Mesendoderm (in vitro differentiated cells): Measurements from ENCODE around the gene SNRNP40.
"Not testable (repeated sequence)": the region's sequence is repeated elsewhere in the genome, so short reads cannot be mapped to it uniquely, and the experiment has no call there.

ENCODE experiments used
- DNase-seq: peaks from one replicate; pipeline ENCODE4 v3.0.0; 2013
- H2AK5ac ChIP-seq: 2 replicates; pipeline ENCODE4 v1.6.1; 2013; ENCODE audit warnings: low read length, inconsistent platforms
- H2BK120ac ChIP-seq: 2 replicates; pipeline ENCODE4 v1.6.1; 2013; ENCODE audit warnings: low read depth, mild to moderate bottlenecking, low read length, moderate library complexity, mixed read lengths
- H2BK15ac ChIP-seq: replicated peaks from 2 replicates; pipeline ENCODE4 v1.6.1; 2013; ENCODE audit warnings: low read depth, mild to moderate bottlenecking, moderate library complexity
- H2BK5ac ChIP-seq: 2 replicates; pipeline ENCODE4 v1.6.1; 2013; ENCODE audit warnings: low read length, inconsistent platforms
- H3K18ac ChIP-seq: 2 replicates; pipeline ENCODE4 v1.6.1; 2013; ENCODE audit warnings: mild to moderate bottlenecking, low read length, mixed read lengths
- H3K23ac ChIP-seq: one replicate; pipeline ENCODE4 v1.6.1; 2013; ENCODE audit warnings: low read length
- H3K27ac ChIP-seq: 2 replicates; pipeline ENCODE4 v1.5.1; 2013; ENCODE audit warnings: low read depth, mild to moderate bottlenecking, inconsistent platforms, low read length, moderate library complexity
- H3K27me3 ChIP-seq: 2 replicates; pipeline ENCODE4 v1.6.1; 2013; ENCODE audit warnings: low read length, control low read depth, mild to moderate bottlenecking, inconsistent platforms; ENCODE audit not compliant: insufficient read depth, poor library complexity
- H3K36me3 ChIP-seq: 2 replicates; pipeline ENCODE4 v1.6.1; 2013; ENCODE audit warnings: low read length, inconsistent platforms; ENCODE audit not compliant: control insufficient read depth, insufficient read depth
- H3K4ac ChIP-seq: one replicate; pipeline ENCODE4 v1.6.1; 2013; ENCODE audit warnings: low read depth, mild to moderate bottlenecking, low read length, moderate library complexity
- H3K4me1 ChIP-seq: 2 replicates; pipeline ENCODE4 v1.6.1; 2013; ENCODE audit warnings: low read depth, low read length, inconsistent platforms; ENCODE audit not compliant: control insufficient read depth
- H3K4me2 ChIP-seq: 2 replicates; pipeline ENCODE4 v1.6.1; 2013; ENCODE audit warnings: low read length
- H3K4me3 ChIP-seq: 2 replicates; pipeline ENCODE4 v1.5.1; 2013; ENCODE audit warnings: mild to moderate bottlenecking, low read length
- H3K56ac ChIP-seq: one replicate; pipeline ENCODE4 v1.6.1; 2013; ENCODE audit warnings: low read length
- H3K79me1 ChIP-seq: 2 replicates; pipeline ENCODE4 v1.6.1; 2013; ENCODE audit warnings: low read length, inconsistent platforms
- H3K79me2 ChIP-seq: 2 replicates; pipeline ENCODE4 v1.6.1; 2013; ENCODE audit warnings: mild to moderate bottlenecking, low read length; ENCODE audit not compliant: control insufficient read depth, insufficient read depth
- H3K9ac ChIP-seq: 2 replicates; pipeline ENCODE4 v1.6.1; 2013; ENCODE audit warnings: low read length, inconsistent platforms
- H4K5ac ChIP-seq: one replicate; pipeline ENCODE4 v1.6.1; 2013; ENCODE audit warnings: low read length
- H4K8ac ChIP-seq: one replicate; pipeline ENCODE4 v1.6.1; 2013; ENCODE audit warnings: low read depth, mild to moderate bottlenecking, control low read depth, low read length, moderate library complexity
- WGBS: extraction: QIAGEN DNeasy Blood & Tissue Kit; methylation state at CpG from one replicate; pipeline ENCODE4 v1.1.7; 2013; ENCODE audit warnings: low lambda C conversion rate, missing lambda C conversion rate; ENCODE audit not compliant: insufficient coverage; ENCODE audit errors: extremely low coverage; 5-methylcytosine and 5-hydroxymethylcytosine counted together

Gene SNRNP40

DNA sequence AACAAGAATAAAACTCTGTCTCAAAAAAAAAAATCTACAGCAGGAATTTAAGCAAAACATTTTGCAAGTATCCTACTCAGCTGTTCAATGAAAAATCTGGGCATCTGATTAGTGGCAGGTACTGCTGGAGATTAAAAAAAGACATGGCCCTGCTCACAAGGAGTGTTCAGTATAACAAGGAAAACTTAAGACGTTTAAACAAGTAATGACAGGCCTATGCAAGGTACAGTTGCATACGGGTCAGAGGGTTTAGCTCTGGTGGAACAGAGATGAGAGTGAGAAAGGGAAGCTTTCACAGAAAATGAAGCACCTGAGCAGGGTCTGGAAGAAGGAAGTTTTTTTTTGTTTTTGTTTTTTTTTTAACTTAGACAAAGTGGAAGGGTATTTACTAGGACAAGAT, 23.0 kb downstream of the SNRNP40 start:
- no peak overlapping the region for H2BK5ac ChIP-seq
- H3K79me1 ChIP-seq: no peaks in the 10 kb centered on the region
- H3K36me3 ChIP-seq: peaks cover 6% of the 10 kb centered on the region
- H3K18ac ChIP-seq: no peak overlapping the region
- WGBS: no CpG with 5 or more reads among the region's 2 CpGs
- H2AK5ac ChIP-seq: no peak overlapping the region
- H3K4me2 ChIP-seq: no peak overlapping the region
- H3K4me1 ChIP-seq: no peaks in the 10 kb centered on the region
- H3K9ac ChIP-seq: no peak overlapping the region
- no peaks in the 10 kb centered on the region for H3K79me2 ChIP-seq
- H2BK15ac ChIP-seq: no peak overlapping the region
- H4K5ac ChIP-seq: no peak overlapping the region
- H3K23ac ChIP-seq: no peak overlapping the region
- H4K8ac ChIP-seq: no peak overlapping the region
- H3K27me3 ChIP-seq: no peaks in the 10 kb centered on the region
- DNase-seq: no peak
- H3K56ac ChIP-seq: no peak overlapping the region
- no peak overlapping the region for H3K4ac ChIP-seq
- H3K4me3 ChIP-seq: no peak overlapping the region
- no peak overlapping the region for H2BK120ac ChIP-seq
- no peak overlapping the region for H3K27ac ChIP-seq

DNA sequence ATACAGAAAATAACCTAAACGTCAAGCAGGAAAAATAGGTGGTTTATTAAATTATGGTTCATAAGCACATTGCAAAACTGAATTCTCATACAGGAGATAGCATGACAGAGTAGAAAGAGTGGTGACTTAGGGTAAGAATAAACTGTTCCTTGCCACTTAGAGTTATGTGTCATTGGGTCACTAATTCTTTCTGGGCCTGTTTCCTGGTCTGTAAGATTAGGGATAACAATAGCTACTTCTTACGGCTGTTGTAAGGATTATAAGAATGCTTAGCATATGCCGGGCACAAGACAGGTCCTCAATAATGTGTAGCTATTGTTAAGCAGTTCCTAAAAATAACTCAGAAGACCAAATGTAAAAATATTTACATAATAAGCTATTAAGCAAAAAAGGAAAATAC, 24.2 kb downstream of the SNRNP40 start:
- no peak overlapping the region for H3K23ac ChIP-seq
- no peak overlapping the region for H2BK15ac ChIP-seq
- no peaks in the 10 kb centered on the region for H3K79me2 ChIP-seq
- H3K36me3 ChIP-seq: peaks cover 7% of the 10 kb centered on the region
- no peak overlapping the region for H3K27ac ChIP-seq
- H3K9ac ChIP-seq: no peak overlapping the region
- no peak for DNase-seq
- no peak overlapping the region for H3K4ac ChIP-seq
- H3K56ac ChIP-seq: no peak overlapping the region
- H4K5ac ChIP-seq: no peak overlapping the region
- no peak overlapping the region for H3K4me2 ChIP-seq
- no CpG with 5 or more reads among the region's 3 CpGs for WGBS
- H2AK5ac ChIP-seq: no peak overlapping the region
- H2BK5ac ChIP-seq: no peak overlapping the region
- H3K18ac ChIP-seq: no peak overlapping the region
- H2BK120ac ChIP-seq: no peak overlapping the region
- no peaks in the 10 kb centered on the region for H3K4me1 ChIP-seq
- no peaks in the 10 kb centered on the region for H3K79me1 ChIP-seq
- no peak overlapping the region for H3K4me3 ChIP-seq
- no peaks in the 10 kb centered on the region for H3K27me3 ChIP-seq
- H4K8ac ChIP-seq: no peak overlapping the region

DNA sequence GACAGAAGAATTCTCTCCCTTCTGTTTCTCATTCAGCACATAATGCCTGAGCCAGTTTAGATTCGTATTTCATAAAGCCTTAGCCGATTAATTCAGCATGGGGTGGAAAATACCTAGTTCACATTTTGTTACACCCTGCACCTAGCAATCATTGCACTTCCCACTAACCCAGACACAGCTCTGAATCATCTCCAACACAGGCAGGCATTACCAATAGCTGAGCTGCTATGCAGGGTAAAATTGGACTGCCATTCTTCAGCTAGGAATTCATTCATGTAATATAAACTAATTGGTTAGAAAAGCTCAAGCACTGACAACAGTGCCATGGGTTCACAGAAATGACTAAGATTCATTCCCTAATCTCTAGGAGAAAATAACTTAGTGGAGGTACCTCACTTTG, 30.0 kb downstream of the SNRNP40 start:
- no peak overlapping the region for H4K5ac ChIP-seq
- no peaks in the 10 kb centered on the region for H3K79me2 ChIP-seq
- no peaks in the 10 kb centered on the region for H3K79me1 ChIP-seq
- H2BK15ac ChIP-seq: no peak overlapping the region
- no peak overlapping the region for H3K4me3 ChIP-seq
- no peak overlapping the region for H3K4me2 ChIP-seq
- DNase-seq: no peak
- H2BK120ac ChIP-seq: no peak overlapping the region
- WGBS: no CpG with 5 or more reads among the region's 2 CpGs
- no peaks in the 10 kb centered on the region for H3K27me3 ChIP-seq
- H4K8ac ChIP-seq: no peak overlapping the region
- no peak overlapping the region for H3K27ac ChIP-seq
- no peak overlapping the region for H3K4ac ChIP-seq
- no peak overlapping the region for H2BK5ac ChIP-seq
- H3K23ac ChIP-seq: no peak overlapping the region
- no peaks in the 10 kb centered on the region for H3K4me1 ChIP-seq
- no peak overlapping the region for H3K18ac ChIP-seq
- H2AK5ac ChIP-seq: no peak overlapping the region
- H3K36me3 ChIP-seq: peaks cover 10% of the 10 kb centered on the region
- H3K56ac ChIP-seq: no peak overlapping the region
- H3K9ac ChIP-seq: no peak overlapping the region

DNA sequence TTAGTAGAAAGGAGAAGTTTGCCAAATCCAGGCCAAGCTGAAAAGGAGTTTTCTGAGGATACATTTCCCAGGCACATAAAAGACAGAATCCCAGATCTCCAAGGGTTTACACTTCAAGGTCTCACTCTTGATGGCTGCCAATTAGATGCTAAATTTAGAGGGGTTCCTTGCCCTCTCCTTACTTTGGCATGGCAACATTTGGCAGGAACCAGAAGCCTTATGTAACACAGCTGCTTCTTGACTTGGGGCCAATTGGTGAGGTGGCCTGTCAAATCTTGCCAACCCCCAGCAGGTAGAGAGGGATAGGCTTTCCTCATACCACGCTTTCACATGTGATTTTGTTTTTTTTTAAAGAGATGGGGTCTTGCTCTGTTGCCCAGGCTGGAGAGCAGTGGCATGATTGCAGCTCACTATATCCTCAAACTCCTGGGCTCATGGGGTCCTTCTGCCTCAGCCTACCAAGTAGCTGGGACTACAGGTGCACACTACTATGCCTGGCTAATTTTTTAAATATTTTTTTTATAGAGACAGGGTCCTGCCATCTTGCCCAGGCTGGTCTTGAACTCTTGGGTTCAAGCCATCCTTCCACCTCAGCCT, 31.7 kb downstream of the SNRNP40 start:
- H3K79me1 ChIP-seq: no peaks in the 10 kb centered on the region
- H2BK120ac ChIP-seq: no peak overlapping the region
- WGBS: no CpG with 5 or more reads among the region's 1 CpG
- H2BK15ac ChIP-seq: no peak overlapping the region
- no peaks in the 10 kb centered on the region for H3K4me1 ChIP-seq
- no peak overlapping the region for H3K56ac ChIP-seq
- no peak overlapping the region for H4K5ac ChIP-seq
- H3K27ac ChIP-seq: no peak overlapping the region
- no peaks in the 10 kb centered on the region for H3K79me2 ChIP-seq
- H2BK5ac ChIP-seq: no peak overlapping the region
- H3K4me3 ChIP-seq: no peak overlapping the region
- H3K9ac ChIP-seq: no peak overlapping the region
- DNase-seq: no peak
- no peak overlapping the region for H3K23ac ChIP-seq
- no peak overlapping the region for H4K8ac ChIP-seq
- no peak overlapping the region for H2AK5ac ChIP-seq
- H3K4ac ChIP-seq: no peak overlapping the region
- no peaks in the 10 kb centered on the region for H3K27me3 ChIP-seq
- no peak overlapping the region for H3K4me2 ChIP-seq
- peaks cover 10% of the 10 kb centered on the region for H3K36me3 ChIP-seq
- H3K18ac ChIP-seq: no peak overlapping the region

DNA sequence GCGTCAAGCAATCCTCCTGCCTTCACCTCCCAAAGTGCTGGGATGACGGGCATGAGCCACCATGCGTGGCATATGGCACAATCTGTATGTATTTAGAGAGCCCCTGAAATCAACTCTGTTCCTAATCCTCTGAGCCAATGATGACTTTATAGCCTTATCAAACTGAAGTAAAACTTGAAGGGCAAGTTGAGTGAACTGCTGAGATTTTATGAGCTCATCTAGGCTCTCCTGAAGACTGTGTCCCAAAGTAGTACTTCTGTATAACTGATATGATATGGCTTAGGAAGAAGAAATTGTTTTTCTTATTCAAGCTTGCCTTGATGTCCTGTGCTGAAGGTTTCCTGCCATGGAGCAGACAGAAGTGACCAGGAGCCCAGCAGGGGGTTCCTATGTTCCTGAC, 33.2 kb downstream of the SNRNP40 start:
- peaks cover 5% of the 10 kb centered on the region for H3K36me3 ChIP-seq
- H3K79me2 ChIP-seq: no peaks in the 10 kb centered on the region
- H3K4me2 ChIP-seq: no peak overlapping the region
- no peak overlapping the region for H2AK5ac ChIP-seq
- WGBS: no CpG with 5 or more reads among the region's 3 CpGs
- no peaks in the 10 kb centered on the region for H3K27me3 ChIP-seq
- H3K79me1 ChIP-seq: no peaks in the 10 kb centered on the region
- H3K4ac ChIP-seq: no peak overlapping the region
- H3K9ac ChIP-seq: no peak overlapping the region
- H3K23ac ChIP-seq: no peak overlapping the region
- no peak overlapping the region for H2BK120ac ChIP-seq
- no peak overlapping the region for H4K8ac ChIP-seq
- no peak overlapping the region for H2BK5ac ChIP-seq
- no peak overlapping the region for H2BK15ac ChIP-seq
- H3K56ac ChIP-seq: no peak overlapping the region
- no peak overlapping the region for H4K5ac ChIP-seq
- no peak for DNase-seq
- H3K27ac ChIP-seq: no peak overlapping the region
- no peak overlapping the region for H3K18ac ChIP-seq
- no peak overlapping the region for H3K4me3 ChIP-seq
- H3K4me1 ChIP-seq: no peaks in the 10 kb centered on the region

DNA sequence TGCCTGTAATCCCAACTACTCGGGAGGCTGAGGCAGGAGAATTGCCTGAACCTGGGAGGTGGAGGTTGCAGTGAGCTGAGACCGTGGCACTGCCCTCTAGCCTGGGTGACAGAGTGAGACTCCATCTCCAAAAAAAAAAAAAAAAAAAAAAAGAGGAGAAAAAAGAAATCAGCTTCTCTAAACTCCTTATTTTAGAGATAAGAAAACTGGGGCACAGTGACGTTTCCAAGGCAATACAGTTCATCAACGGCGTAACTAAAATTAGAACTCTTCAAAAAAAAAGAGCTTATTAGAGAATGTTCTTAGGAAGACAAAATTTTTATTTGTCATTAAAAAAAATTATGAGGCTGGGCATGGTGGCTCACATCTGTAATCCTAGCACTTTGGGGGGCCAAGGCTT, 34.2 kb downstream of the SNRNP40 start:
- not testable (repeated sequence) for H3K4me1 ChIP-seq, H3K23ac ChIP-seq, H3K4me2 ChIP-seq, H2BK15ac ChIP-seq, DNase-seq, H3K4ac ChIP-seq, H3K79me1 ChIP-seq, H3K56ac ChIP-seq, H3K36me3 ChIP-seq, H3K18ac ChIP-seq, H2BK5ac ChIP-seq, H3K27me3 ChIP-seq, H3K9ac ChIP-seq, H2BK120ac ChIP-seq, H3K79me2 ChIP-seq, H4K8ac ChIP-seq, H3K4me3 ChIP-seq, H4K5ac ChIP-seq, H2AK5ac ChIP-seq, H3K27ac ChIP-seq
- no CpG with 5 or more reads among the region's 5 CpGs for WGBS
